GM23248 (cell line): Measurements from ENCODE around the gene PIH1D2.

Experiments used
- EZH2 ChIP-seq: fragments of 200-600 bp; sonication (generic); IDR thresholded peaks from 2 replicates; pipeline ENCODE4 v1.6.1; 2018; ENCODE audit warnings: antibody characterized with exemption, mild to moderate bottlenecking; ENCODE audit not compliant: insufficient read depth, poor library complexity, severe bottlenecking
- EZH2phosphoT487 ChIP-seq: fragments of 200-600 bp; sonication (generic); IDR thresholded peaks from 2 replicates; pipeline ENCODE4 v1.6.1; 2018; ENCODE audit warnings: antibody characterized with exemption, moderate library complexity, mild to moderate bottlenecking, low read depth; ENCODE audit not compliant: insufficient read depth

DNA sequence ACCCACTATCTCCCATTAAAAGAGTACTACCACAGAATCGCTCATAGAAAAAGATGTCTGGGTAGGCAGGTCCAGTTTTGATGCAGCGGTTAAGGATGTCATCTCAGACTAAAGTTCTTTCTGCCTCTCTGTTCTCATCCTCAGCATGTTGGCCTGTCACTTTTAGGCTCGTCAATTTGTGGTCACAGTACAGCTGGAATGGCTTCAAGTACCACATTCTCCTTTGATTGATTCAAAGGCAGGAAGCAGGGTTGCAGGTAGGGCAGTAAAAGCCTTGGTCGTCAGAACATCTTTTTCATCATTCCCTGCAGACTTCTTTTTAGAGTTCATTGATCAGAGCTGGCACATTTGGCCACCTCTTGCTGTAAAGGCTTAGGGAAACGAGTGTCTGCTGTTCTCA is 41.6 kb upstream of the PIH1D2 start:
- TF ChIP-seq EZH2 (no peak), EZH2phosphoT487 (no peak)
